Measurements from ENCODE around the gene SKI.

SKI gene

GRCh38 chr1:2354511-2355372, 126.6 kb downstream of the SKI start:
- DNase-seq (ENCODE audit: low read depth), result no peak
- no peak overlapping the region for H3K4me3 ChIP-seq (ENCODE audit: low read depth, low read length)

- DNase-seq (ENCODE audit: low read depth), result no peak
Observed at GRCh38 chr1:2355373-2356261, 127.5 kb downstream of the SKI start.

DNA sequence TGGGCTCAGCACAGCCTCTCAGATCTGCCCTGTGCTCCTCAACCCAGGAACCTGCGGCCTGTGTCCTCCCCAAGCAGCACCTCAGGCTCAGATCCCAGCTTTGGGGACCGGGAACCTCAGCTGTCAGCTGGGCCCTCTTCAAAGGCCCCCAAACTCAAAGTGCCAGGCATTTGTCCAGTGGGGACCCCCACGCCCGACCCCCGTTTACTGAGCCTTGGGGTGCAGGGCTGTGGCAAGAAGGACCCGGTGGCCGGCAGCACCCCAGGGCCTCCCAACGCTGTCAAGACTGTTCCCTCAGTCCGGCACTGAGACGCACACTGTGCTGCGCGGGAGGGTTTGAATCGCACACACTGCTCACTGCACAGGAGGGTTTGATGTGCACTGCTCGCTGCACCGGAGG, 128.3 kb downstream of the SKI start:
- no peak for DNase-seq (ENCODE audit: low read depth)

More at GRCh38 chr1:2355373-2356261, 127.5 kb downstream of the SKI start:
- no peak overlapping the region for H3K4me3 ChIP-seq (ENCODE audit: low read depth, low read length)

GRCh38 chr1:2356911-2357845, 129.1 kb downstream of the SKI start:
- DNase-seq (ENCODE audit: low read depth), result no peak
- H3K4me3 ChIP-seq (ENCODE audit: low read depth, low read length), result no peak overlapping the region

More for the DNA sequence above, 128.3 kb downstream of the SKI start:
- no peak overlapping the region for H3K4me3 ChIP-seq (ENCODE audit: low read depth, low read length)

GRCh38 chr1:2358072-2358471, 130.0 kb downstream of the SKI start:
- H3K4me3 ChIP-seq (ENCODE audit: low read depth, low read length), result no peak overlapping the region
- no peak for DNase-seq (ENCODE audit: low read depth)

DNA sequence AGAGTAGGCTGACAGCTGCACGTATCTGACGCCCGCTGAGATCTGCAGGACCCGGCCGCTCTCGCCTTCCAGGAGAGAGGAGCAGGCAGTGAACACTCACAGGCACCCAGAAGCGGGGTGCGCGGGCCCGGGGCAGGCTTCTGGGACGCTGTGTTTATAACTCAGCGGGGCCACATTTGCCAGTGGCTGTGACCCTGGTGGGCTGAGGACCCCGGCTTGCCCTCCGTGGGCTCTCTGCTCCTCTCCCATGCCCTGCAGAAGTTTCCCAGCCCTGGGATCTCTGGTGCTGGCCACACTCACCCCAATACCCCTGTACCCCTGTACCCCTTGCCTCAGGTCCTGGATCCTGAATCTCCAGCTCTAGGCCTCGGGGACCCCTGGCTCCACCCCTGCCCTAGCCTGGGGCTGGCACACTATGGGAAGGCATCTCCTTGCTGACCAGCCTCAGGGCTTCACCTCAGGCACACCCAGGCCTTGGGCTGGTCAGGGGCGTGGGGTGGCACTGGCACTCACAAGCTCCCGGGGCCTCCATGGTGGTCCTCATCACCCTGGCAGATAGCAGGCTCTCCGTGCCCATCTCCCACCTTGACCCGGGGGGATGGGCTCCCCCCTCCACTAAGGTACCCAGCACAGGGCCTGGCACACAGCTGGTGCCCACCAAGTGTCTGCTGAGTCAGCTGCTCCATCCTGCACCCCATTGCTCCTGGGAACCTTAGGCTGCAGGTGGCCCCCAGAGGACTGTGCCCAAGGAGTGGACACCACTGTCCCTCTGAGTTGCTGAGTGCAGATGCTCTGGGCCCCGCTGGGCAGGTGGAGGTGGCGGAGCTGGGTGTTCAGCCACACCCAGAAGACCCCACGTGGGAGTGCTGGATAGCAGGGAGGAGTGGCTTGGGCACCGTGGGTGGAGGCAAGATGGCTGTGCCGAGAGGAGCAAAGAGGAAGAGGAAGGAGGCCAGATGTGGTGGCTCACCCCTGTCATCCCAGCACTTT, 130.8 kb downstream of the SKI start:
- DNase-seq (ENCODE audit: low read depth), result no peak
- H3K4me3 ChIP-seq (ENCODE audit: low read depth, low read length), result no peak overlapping the region
